ENCODE measurements around the gene SELENOV. TPM values are rescaled to one million over a fixed set of nuclear protein-coding genes. Genes with fewer than 3 reads are reported as not detected.

The SELENOV gene
- polyA plus RNA-seq, 3 donors = not detected

DNA sequence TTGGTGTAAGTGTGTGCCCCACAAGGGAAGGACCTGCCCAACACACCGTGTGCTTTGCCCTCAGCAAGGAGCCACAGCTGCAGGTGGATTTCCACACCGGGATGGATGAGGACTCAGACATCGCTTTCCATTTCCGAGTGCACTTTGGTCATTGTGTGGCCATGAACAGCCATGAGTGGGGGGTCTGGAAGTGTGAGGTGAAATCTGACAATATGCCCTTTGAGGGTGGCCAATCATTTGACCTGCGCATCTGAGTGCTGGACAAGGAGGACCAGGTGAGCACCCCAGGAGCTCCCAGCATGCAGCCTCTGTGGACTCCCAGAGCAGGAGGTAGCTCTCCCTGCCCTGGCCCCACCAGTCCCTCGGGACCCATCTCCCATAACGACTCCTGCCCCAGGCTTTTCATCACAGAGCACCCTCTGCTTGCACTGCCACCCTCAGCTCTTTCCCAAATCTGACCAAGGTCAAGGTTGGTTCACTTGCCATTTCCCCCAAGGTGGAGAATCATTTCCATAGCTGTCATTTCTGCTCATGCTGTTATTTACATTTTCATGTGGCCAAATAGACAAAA lies 38.2 kb downstream of the SELENOV start:
- Histone ChIP-seq H2AFZ (ENCODE audit: insufficient read depth, low read depth, low read length, poor library complexity, severe bottlenecking) (no peak overlapping the region), H4K20me1 (ENCODE audit: insufficient read depth, low read length) (no peaks in the 10 kb centered on the region), H3K36me3 (replicated peaks in 1 of 2; ENCODE audit: control insufficient read depth in 1 of 2, insufficient read depth in 2 of 2, low read length in 2 of 2) (no peaks in the 10 kb centered on the region), H3K9ac (ENCODE audit: insufficient read depth, low read length, poor library complexity, severe bottlenecking) (no peak overlapping the region), H3K4me3 (replicated peaks in 1 of 3; ENCODE audit: low read depth in 2 of 3, low read length in 3 of 3) (no peak overlapping the region), H3K27ac (ENCODE audit: low read depth in 1 of 2, low read length in 2 of 2) (no peak overlapping the region), H3K9me3 (replicated peaks in 1 of 2; ENCODE audit: control insufficient read depth in 1 of 2, insufficient read depth in 1 of 2, low read length in 2 of 2) (no peaks in the 10 kb centered on the region), H3K27me3 (ENCODE audit: control insufficient read depth in 2 of 2, insufficient read depth in 2 of 2, low read length in 2 of 2) (no peaks in the 10 kb centered on the region), H3K4me1 (ENCODE audit: control insufficient read depth in 1 of 2, insufficient read depth in 2 of 2, low read length in 2 of 2) (peaks cover 39 to 55% of the 10 kb centered on the region in 2 donors), H3K4me2 (replicated peaks; ENCODE audit: extremely low read depth, low read length, poor library complexity, severe bottlenecking) (no peak overlapping the region), H3K79me2 (ENCODE audit: insufficient read depth, low read length) (no peaks in the 10 kb centered on the region)
- Mint-ChIP-seq H3K9me3 (no peaks in the 10 kb centered on the region), H3K36me3 (no peaks in the 10 kb centered on the region), H3K4me3 (peak overlapping the region in 1 of 2 donors; percentile 26), H3K27me3 (ENCODE audit: low read depth in 3 of 3) (peaks cover 1 to 4% (median 2%) of the 10 kb centered on the region in 3 donors), H3K27ac (peak overlapping the region in 2 of 7 donors; percentile 2 to 33), H3K4me1 (peaks cover 52% of the 10 kb centered on the region)
- intact Hi-C loops (cut with micrococcal nuclease) = loop anchor here (2.0 to 5.0 kb wide), 3 partner anchors 118 to 214 kb away; no protein-coding TSS in a partner anchor
- TF ChIP-seq CTCF (IDR thresholded peaks at IDR 0.05) = no peak
- no peak for DNase-seq
- WGBS (ENCODE audit: insufficient coverage) = 84% methylated on average over 7 of the region's 7 CpGs

DNA sequence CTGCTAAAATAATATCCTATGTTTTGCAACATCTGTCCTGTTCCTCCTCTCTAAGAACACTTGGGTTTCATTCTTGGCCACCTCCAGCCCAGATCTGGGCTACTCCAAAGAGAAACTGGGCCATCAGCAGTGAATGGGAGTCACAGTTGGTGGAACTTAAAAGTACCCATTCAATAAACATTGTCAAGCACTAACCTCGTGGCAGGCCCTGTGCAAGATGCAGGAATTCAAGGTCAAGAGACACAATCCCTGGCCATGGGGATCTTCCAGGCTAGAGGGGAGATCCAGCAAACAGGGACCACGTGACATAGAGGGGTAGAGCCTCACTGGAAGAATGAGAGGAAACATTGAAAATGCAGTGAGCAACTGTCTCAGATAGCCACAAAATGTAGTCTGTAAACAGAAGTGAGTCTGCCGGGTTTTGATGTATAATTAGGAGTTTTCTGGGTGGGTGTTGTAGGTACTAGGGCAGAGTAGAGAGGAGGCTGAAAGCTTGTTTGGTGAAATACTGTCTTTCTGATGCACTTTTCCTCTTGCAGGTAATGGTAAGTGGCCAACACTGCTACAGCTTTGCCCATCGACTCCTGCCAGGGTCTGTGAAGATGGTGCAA lies 39.9 kb downstream of the SELENOV start:
- Mint-ChIP-seq H3K4me1 (peaks cover 61% of the 10 kb centered on the region), H3K9me3 (no peaks in the 10 kb centered on the region), H3K27me3 (ENCODE audit: low read depth in 3 of 3) (peaks cover 0 to 3% (median 0%) of the 10 kb centered on the region in 3 donors), H3K36me3 (no peaks in the 10 kb centered on the region), H3K4me3 (no peak overlapping the region), H3K27ac (peak overlapping the region in 1 of 7 donors; percentile 40)
- Histone ChIP-seq H3K4me1 (ENCODE audit: control insufficient read depth in 1 of 2, insufficient read depth in 2 of 2, low read length in 2 of 2) (peaks cover 48 to 65% of the 10 kb centered on the region in 2 donors), H3K4me3 (replicated peaks in 1 of 3; ENCODE audit: low read depth in 2 of 3, low read length in 3 of 3) (no peak overlapping the region), H3K36me3 (replicated peaks in 1 of 2; ENCODE audit: control insufficient read depth in 1 of 2, insufficient read depth in 2 of 2, low read length in 2 of 2) (no peaks in the 10 kb centered on the region), H3K79me2 (ENCODE audit: insufficient read depth, low read length) (no peaks in the 10 kb centered on the region), H3K9ac (ENCODE audit: insufficient read depth, low read length, poor library complexity, severe bottlenecking) (no peak overlapping the region), H3K27ac (ENCODE audit: low read depth in 1 of 2, low read length in 2 of 2) (no peak overlapping the region), H3K27me3 (ENCODE audit: control insufficient read depth in 2 of 2, insufficient read depth in 2 of 2, low read length in 2 of 2) (no peaks in the 10 kb centered on the region), H2AFZ (ENCODE audit: insufficient read depth, low read depth, low read length, poor library complexity, severe bottlenecking) (no peak overlapping the region), H3K4me2 (replicated peaks; ENCODE audit: extremely low read depth, low read length, poor library complexity, severe bottlenecking) (no peak overlapping the region), H3K9me3 (replicated peaks in 1 of 2; ENCODE audit: control insufficient read depth in 1 of 2, insufficient read depth in 1 of 2, low read length in 2 of 2) (no peaks in the 10 kb centered on the region), H4K20me1 (ENCODE audit: insufficient read depth, low read length) (no peaks in the 10 kb centered on the region)
- DNase-seq = no peak
- WGBS (ENCODE audit: insufficient coverage) = 100% methylated on average over 2 of the region's 4 CpGs
- TF ChIP-seq CTCF (IDR thresholded peaks at IDR 0.05) = no peak
- intact Hi-C loops (cut with micrococcal nuclease) = loop anchor here in 1 of 2 donors (5.0 kb wide), 2 partner anchors 107 to 212 kb away; no protein-coding TSS in a partner anchor
